PC-9 (cell line): ENCODE data around the gene OSGIN1. TPM values are rescaled to one million over a fixed set of nuclear protein-coding genes. Genes with fewer than 3 reads are reported as not detected.
A peak's percentile ranks its signal among the peaks of the same experiment; 100 is the strongest.

ENCODE experiments used
- BruUV-seq: library from RNA; stranded (reverse); fragments of 400-500 nt; replicated peaks from 2 replicates; lab custom pipeline; 2021; lab: Mats Ljungman, UMichigan
- CTCF ChIA-PET: fragments of 300-600 bp; sonication (Branson Sonifier 250); formaldehyde crosslinking; loops from one replicate; lab custom pipeline; 2022; ENCODE audit warnings: antibody characterized with exemption; lab: Charles Lee
- POLR2A ChIA-PET: fragments of 300-600 bp; sonication (Branson Sonifier 250); formaldehyde crosslinking; loops from one replicate; lab custom pipeline; 2022; ENCODE audit warnings: antibody characterized with exemption; ENCODE audit not compliant: unreplicated experiment; lab: Charles Lee
- DNase-seq, 2 experiments: peaks; one replicate each; pipeline versions ENCODE4 v3.0.0 to v3.0.0-alpha.2; 2015 to 2022; ENCODE audit warnings: mixed read lengths in 1 of 2
- H2AFZ ChIP-seq: fragments of 200-600 bp; sonication (generic); 2 replicates; pipeline ENCODE4 v1.8.1; 2017; ENCODE audit warnings: antibody characterized with exemption
- H3F3A ChIP-seq: fragments of 200-600 bp; sonication (generic); 2 replicates; pipeline ENCODE4 v1.8.1; 2017; ENCODE audit warnings: antibody characterized with exemption, mild to moderate bottlenecking, low read depth; ENCODE audit not compliant: insufficient read depth
- H3K27ac ChIP-seq: fragments of 200-600 bp; sonication (generic); 2 replicates; pipeline ENCODE4 v1.6.1; 2016; ENCODE audit warnings: mixed run types
- H3K27me3 ChIP-seq: fragments of 200-600 bp; sonication (generic); 2 replicates; pipeline ENCODE4 v1.6.1; 2016; ENCODE audit warnings: low read depth, mixed run types; ENCODE audit not compliant: insufficient read depth
- H3K36me3 ChIP-seq: fragments of 200-600 bp; sonication (generic); 2 replicates; pipeline ENCODE4 v1.6.1; 2016; ENCODE audit warnings: low read depth, mixed run types
- H3K4me1 ChIP-seq: fragments of 200-600 bp; sonication (generic); replicated peaks from 2 replicates; pipeline ENCODE4 v1.6.1; 2016; ENCODE audit warnings: mixed run types; ENCODE audit not compliant: insufficient read depth
- H3K4me2 ChIP-seq: fragments of 200-600 bp; sonication (generic); 2 replicates; pipeline ENCODE4 v1.6.1; 2017; ENCODE audit warnings: mixed run types
- H3K4me3 ChIP-seq: fragments of 200-600 bp; sonication (generic); 2 replicates; pipeline ENCODE4 v1.6.1; 2016; ENCODE audit warnings: mixed run types
- H3K79me2 ChIP-seq: fragments of 200-600 bp; sonication (generic); 2 replicates; pipeline ENCODE4 v1.6.1; 2017; ENCODE audit warnings: low read depth, mixed run types
- H3K9me2 ChIP-seq: fragments of 200-600 bp; sonication (generic); 2 replicates; pipeline ENCODE4 v1.8.1; 2017; ENCODE audit warnings: mild to moderate bottlenecking; ENCODE audit not compliant: insufficient read depth
- H3K9me3 ChIP-seq: fragments of 200-600 bp; sonication (generic); 2 replicates; pipeline ENCODE4 v1.8.1; 2016; ENCODE audit warnings: low read depth; ENCODE audit not compliant: insufficient read depth
- H4K20me1 ChIP-seq: fragments of 200-600 bp; sonication (generic); 2 replicates; pipeline ENCODE4 v1.8.1; 2017; ENCODE audit not compliant: insufficient read depth
- CTCF ChIP-seq: fragments of 200-600 bp; sonication (generic); conservative IDR thresholded peaks from 2 replicates; pipeline ENCODE4 v1.6.1; 2017; ENCODE audit warnings: mixed run types, antibody characterized with exemption, mild to moderate bottlenecking, moderate library complexity
- EZH2 ChIP-seq: fragments of 200-600 bp; sonication (generic); IDR thresholded peaks from 2 replicates; pipeline ENCODE4 v1.8.0; 2017; ENCODE audit warnings: antibody characterized with exemption, low read depth
- intact Hi-C: fragments of 100-400 bp; cut with micrococcal nuclease; formaldehyde crosslinking; loops from one replicate; pipeline ENCODE4 v1.10.0; 2022; ENCODE audit not compliant: unreplicated experiment
- total RNA-seq: library from RNA; stranded (reverse); gene quantifications from 2 replicates; pipeline ENCODE4 v1.2.3, GENCODE V29; 2021

Gene OSGIN1
- total RNA-seq, 1 experiment from 2014 or later: 44.8 TPM

- H2AFZ ChIP-seq: no peak overlapping the region
- H3K79me2 ChIP-seq: no peaks in the 10 kb centered on the region
- H3F3A ChIP-seq: no peaks in the 10 kb centered on the region; the same call in 1 of the 2 replicates
- H3K27me3 ChIP-seq: peaks cover 23% of the 10 kb centered on the region
- no peaks in the 10 kb centered on the region for H3K36me3 ChIP-seq
- no peaks in the 10 kb centered on the region for H3K9me2 ChIP-seq
- H3K9me3 ChIP-seq: no peaks in the 10 kb centered on the region
- TF ChIP-seq EZH2: no peak
- no peak for TF ChIP-seq CTCF
- H3K4me1 ChIP-seq: no peaks in the 10 kb centered on the region
- intact Hi-C loops: no loop called here
- CTCF ChIA-PET: no interaction called here
- POLR2A ChIA-PET: no interaction called here
- no TSS peak for BruUV-seq
- H4K20me1 ChIP-seq: no peaks in the 10 kb centered on the region
- H3K27ac ChIP-seq: no peak overlapping the region
- no peak overlapping the region for H3K4me2 ChIP-seq
- H3K4me3 ChIP-seq: no peak overlapping the region
- DNase-seq: no peak
Observed at GRCh38 chr16:84007965-84008364, 54.9 kb downstream of the OSGIN1 start.

GRCh38 chr16:84009282-84009681 lies 56.2 kb downstream of the OSGIN1 start:
- DNase-seq: no peak
- intact Hi-C loops: no loop called here
- Histone ChIP-seq H3K4me3 (no peak overlapping the region), H4K20me1 (no peaks in the 10 kb centered on the region), H3K27ac (no peak overlapping the region), H3F3A (no peaks in the 10 kb centered on the region; the same call in 1 of the 2 replicates), H3K36me3 (no peaks in the 10 kb centered on the region), H3K4me2 (no peak overlapping the region), H3K27me3 (peaks cover 22% of the 10 kb centered on the region), H3K4me1 (0 out of 2 replicates have a peak, but pooled peaks cover 3% of the 10 kb centered on the region), H3K9me3 (no peaks in the 10 kb centered on the region), H2AFZ (no peak overlapping the region), H3K9me2 (no peaks in the 10 kb centered on the region), H3K79me2 (no peaks in the 10 kb centered on the region)
- TF ChIP-seq EZH2: no peak
- TF ChIP-seq CTCF: no peak
- ChIA-PET POLR2A (no interaction called here), CTCF (no interaction called here)
- BruUV-seq: no TSS peak

- ChIA-PET CTCF (interaction anchor here (0.6 to 1.5 kb wide), 8 partner anchors 60 to 1777 kb away, joined by 3 to 11 read pairs (median 5); partner anchors contain the start of genes MLYCD and OSGIN1), POLR2A (interaction anchor here (0.6 to 1.2 kb wide), 4 partner anchors 29 to 86 kb away, joined by 4 to 31 read pairs (median 6); no protein-coding TSS in a partner anchor)
- no peak for TF ChIP-seq CTCF
- Histone ChIP-seq H3K79me2 (no peaks in the 10 kb centered on the region), H3K9me3 (peaks cover 4% of the 10 kb centered on the region; the same call in 1 of the 2 replicates), H3K4me1 (0 out of 2 replicates have a peak, but pooled peaks cover 3% of the 10 kb centered on the region), H3K36me3 (no peaks in the 10 kb centered on the region), H2AFZ (no peak overlapping the region), H3K4me2 (peak overlapping the region; percentile 43; the same call in 1 of the 2 replicates), H4K20me1 (no peaks in the 10 kb centered on the region), H3K27me3 (no peaks in the 10 kb centered on the region), H3K4me3 (no peak overlapping the region), H3K27ac (no peak overlapping the region), H3F3A (no peaks in the 10 kb centered on the region; the same call in none of the 2 replicates), H3K9me2 (no peaks in the 10 kb centered on the region)
- intact Hi-C loops: loop anchor here (2.0 kb wide), 1 partner anchor 61 kb away; the partner anchor contains the start of gene OSGIN1
- peak; percentile 95 to 99 for DNase-seq
- BruUV-seq: no TSS peak
Observed at GRCh38 chr16:84013787-84014569, 60.9 kb downstream of the OSGIN1 start.
